ENCODE measurements around the gene HOMEZ. TPM values are rescaled to one million over a fixed set of nuclear protein-coding genes. Genes with fewer than 3 reads are reported as not detected.
A peak's percentile ranks its signal among the peaks of the same experiment; 100 is the strongest.

Gene HOMEZ
- polyA plus RNA-seq, 2 of the 4 experiments (the other 2 are of a cell fraction), result 7.7 to 9.2 TPM

- Histone ChIP-seq H3K4me2 (no peak overlapping the region), H3K4me3 (no peak overlapping the region), H3K27ac (no peak overlapping the region), H3K9me3 (no peaks in the 10 kb centered on the region), H3K4me1 (peaks cover 10% of the 10 kb centered on the region; the same call in 2 of the 3 replicates)
- 91% methylated on average over 7 of the region's 7 CpGs for WGBS (ENCODE audit: missing lambda C conversion rate)
- TF ChIP-seq HEYL (CRISPR knock-in tag; IDR thresholded peaks at IDR 0.05) (no peak), KDM1A (IDR thresholded peaks at IDR 0.05; ENCODE audit: low read depth) (no peak), NFE2L2 (conservative IDR thresholded peaks at IDR 0.05; ENCODE audit: low read length) (no peak)
- POLR2A ChIA-PET, result interaction anchor here (2.2 kb wide), 1 partner anchor 10 kb away, joined by 8 read pairs; the partner anchor contains the start of gene BCL2L2
- CTCF ChIA-PET, result interaction anchor here (1.0 to 12.8 kb wide), 9 partner anchors 11 to 178 kb away, joined by 3 to 254 read pairs (median 4); partner anchors contain the start of genes CEBPE and HOMEZ
- DNase-seq (ENCODE audit: low read depth in 1 of 2, low spot score in 1 of 2) (no peak), ATAC-seq (no peak), FAIRE-seq (no peak)
Observed at GRCh38 chr14:23297096-23297495, 11.2 kb upstream of the HOMEZ start.

GRCh38 chr14:23296012-23296777, 10.3 kb upstream of the HOMEZ start:
- Histone ChIP-seq H3K4me3 (no peak overlapping the region), H3K4me1 (peaks cover 10% of the 10 kb centered on the region; the same call in 2 of the 3 replicates), H3K9me3 (no peaks in the 10 kb centered on the region), H3K27ac (no peak overlapping the region), H3K4me2 (no peak overlapping the region)
- ATAC-seq (no peak), FAIRE-seq (no peak), DNase-seq (ENCODE audit: low read depth in 1 of 2, low spot score in 1 of 2) (no peak)
- ChIA-PET CTCF (interaction anchor here (1.1 to 12.8 kb wide), 14 partner anchors 10 to 262 kb away, joined by 3 to 254 read pairs (median 4); partner anchors contain the start of gene HOMEZ), POLR2A (interaction anchor here (2.2 kb wide), 1 partner anchor 11 kb away, joined by 8 read pairs; the partner anchor contains the start of gene BCL2L2)
- WGBS (ENCODE audit: missing lambda C conversion rate), result 93% methylated on average over 7 of the region's 7 CpGs
- TF ChIP-seq EP300 (IDR thresholded peaks at IDR 0.05) (no peak), JUN (IDR thresholded peaks at IDR 0.05) (no peak), EHF (CRISPR knock-in tag; IDR thresholded peaks at IDR 0.05) (no peak), RNF2 (IDR thresholded peaks at IDR 0.05; ENCODE audit: borderline replicate concordance, low read depth) (no peak), ATOH8 (CRISPR knock-in tag; IDR thresholded peaks at IDR 0.05; ENCODE audit: low read depth) (no peak), FOSB (CRISPR knock-in tag; IDR thresholded peaks at IDR 0.05) (no peak), GATA3 (IDR thresholded peaks at IDR 0.05; ENCODE audit: borderline replicate concordance) (no peak), RFX5 (IDR thresholded peaks at IDR 0.05) (no peak), BCL3 (IDR thresholded peaks at IDR 0.05) (no peak), MAX (IDR thresholded peaks at IDR 0.05) (no peak), HMGXB4 (CRISPR knock-in tag; IDR thresholded peaks at IDR 0.05; ENCODE audit: borderline replicate concordance) (no peak)

- peak overlapping the region; percentile 42 to 66; a peak in 4 of 6 replicates for H3K27ac ChIP-seq
- ChIA-PET POLR2A (interaction anchor here (0.5 to 0.9 kb wide), 2 partner anchors 29 to 65 kb away, joined by 3 to 6 read pairs; no protein-coding TSS in a partner anchor), CTCF (interaction anchor here (0.6 to 12.8 kb wide), 39 partner anchors 8 to 265 kb away, joined by 3 to 254 read pairs (median 3); partner anchors contain the start of genes BCL2L2, HOMEZ, PABPN1 and RNF212B)
- DNase-seq (ENCODE audit: low read depth in 1 of 2, low spot score in 1 of 2) (peak in 1 of 2 experiments; percentile 55), ATAC-seq (peak; percentile 71 to 87; a peak in 5 of 6 replicates), FAIRE-seq (no peak)
- peaks cover 2% of the 10 kb centered on the region; the same call in 2 of the 3 replicates for H3K4me1 ChIP-seq
- peak overlapping the region; percentile 67 for H3K4me2 ChIP-seq
- H3K4me3 ChIP-seq, result peak overlapping the region; percentile 27; the same call in 2 of the 3 replicates
- 39% methylated on average over 24 of the region's 24 CpGs for WGBS (ENCODE audit: missing lambda C conversion rate)
- H3K9me3 ChIP-seq, result no peaks in the 10 kb centered on the region
- no peak for TF ChIP-seq USF2 (IDR thresholded peaks at IDR 0.05)
- TF ChIP-seq MAZ (IDR thresholded peaks at IDR 0.05; ENCODE audit: borderline replicate concordance, low read depth, low read length), result no peak
- TF ChIP-seq RFX5 (IDR thresholded peaks at IDR 0.05), result no peak
- TF ChIP-seq REST (IDR thresholded peaks at IDR 0.05), result no peak
- no peak for TF ChIP-seq HOXB5 (CRISPR knock-in tag; IDR thresholded peaks at IDR 0.05)
- TF ChIP-seq RAD21 (conservative IDR thresholded peaks at IDR 0.05 in 1 of 2, IDR thresholded peaks at IDR 0.05 in 1 of 2), result peak; percentile 37 to 45; a peak in 4 of 5 replicates
- no peak for TF ChIP-seq NPAS2 (CRISPR knock-in tag; IDR thresholded peaks at IDR 0.05; ENCODE audit: borderline replicate concordance)
Observed at GRCh38 chr14:23294734-23295561, 9.0 kb upstream of the HOMEZ start.
